Measurements from ENCODE around the gene CCDC136. TPM values are rescaled to one million over a fixed set of nuclear protein-coding genes. Genes with fewer than 3 reads are reported as not detected.
A peak's percentile ranks its signal among the peaks of the same experiment; 100 is the strongest.

CCDC136 gene
- total and polyA plus RNA-seq, 7 donors = 3.9 to 24.5 (median 14.0) TPM

- ATAC-seq (no peak), DNase-seq (peak in 1 of 2 donors; percentile 60)
- WGBS, 3 donors = 94 to 97% (median 95%) methylated on average over 5 of the region's 5 CpGs
- Histone ChIP-seq H3K9me3 (no peaks in the 10 kb centered on the region), H3K27me3 (ENCODE audit: insufficient read depth in 3 of 3, low read length in 2 of 3) (no peaks in the 10 kb centered on the region), H3K4me1 (peaks cover 8% of the 10 kb centered on the region), H3K4me3 (no peak overlapping the region), H3K27ac (no peak overlapping the region), H3K36me3 (ENCODE audit: insufficient read depth in 1 of 2, low read depth in 1 of 2) (no peaks in the 10 kb centered on the region)
- intact Hi-C loops (cut with DNase I) = no loop called here
- TF ChIP-seq, protein P1, sequence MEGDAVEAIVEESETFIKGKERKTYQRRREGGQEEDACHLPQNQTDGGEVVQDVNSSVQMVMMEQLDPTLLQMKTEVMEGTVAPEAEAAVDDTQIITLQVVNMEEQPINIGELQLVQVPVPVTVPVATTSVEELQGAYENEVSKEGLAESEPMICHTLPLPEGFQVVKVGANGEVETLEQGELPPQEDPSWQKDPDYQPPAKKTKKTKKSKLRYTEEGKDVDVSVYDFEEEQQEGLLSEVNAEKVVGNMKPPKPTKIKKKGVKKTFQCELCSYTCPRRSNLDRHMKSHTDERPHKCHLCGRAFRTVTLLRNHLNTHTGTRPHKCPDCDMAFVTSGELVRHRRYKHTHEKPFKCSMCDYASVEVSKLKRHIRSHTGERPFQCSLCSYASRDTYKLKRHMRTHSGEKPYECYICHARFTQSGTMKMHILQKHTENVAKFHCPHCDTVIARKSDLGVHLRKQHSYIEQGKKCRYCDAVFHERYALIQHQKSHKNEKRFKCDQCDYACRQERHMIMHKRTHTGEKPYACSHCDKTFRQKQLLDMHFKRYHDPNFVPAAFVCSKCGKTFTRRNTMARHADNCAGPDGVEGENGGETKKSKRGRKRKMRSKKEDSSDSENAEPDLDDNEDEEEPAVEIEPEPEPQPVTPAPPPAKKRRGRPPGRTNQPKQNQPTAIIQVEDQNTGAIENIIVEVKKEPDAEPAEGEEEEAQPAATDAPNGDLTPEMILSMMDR (IDR thresholded peaks at IDR 0.05) = no peak
Observed at GRCh38 chr7:128871050-128871449, 79.3 kb downstream of the CCDC136 start.

Other genes starting within 250 kb of the CCDC136 start
- 1 to 10 TPM in 2 of 4 donors, under 1 TPM in 2; 0.82 to 3.3 (median 1.7) TPM for gene GARIN1A, start 119.7 kb upstream of the CCDC136 start, total RNA-seq
- under 1 TPM; 0.27 to 0.62 (median 0.42) TPM for gene GARIN1A, start 119.7 kb upstream of the CCDC136 start, polyA plus RNA-seq
- 100 to 1,000 TPM in 1 of 4 donors, 10 to 100 TPM in 3; 52.0 to 236 (median 80.9) TPM for gene CALU, start 52.6 kb upstream of the CCDC136 start, total RNA-seq
- gene CALU, start 52.6 kb upstream of the CCDC136 start, polyA plus RNA-seq = 100 to 1,000 TPM in 2 of 3 donors, 10 to 100 TPM in 1; 84.6 to 215 (median 141) TPM
- not detected for gene OPN1SW, start 16.2 kb upstream of the CCDC136 start, total RNA-seq
- under 1 TPM in 1 of 3 donors, not detected in 2; 0.10 TPM for gene OPN1SW, start 16.2 kb upstream of the CCDC136 start, polyA plus RNA-seq
- 1,000 to 10,000 TPM; 2,884 to 6,311 (median 4,401) TPM for gene FLNC, start 38.4 kb downstream of the CCDC136 start, total RNA-seq
- 1,000 to 10,000 TPM; 1,080 to 4,011 (median 1,658) TPM for gene FLNC, start 38.4 kb downstream of the CCDC136 start, polyA plus RNA-seq
- 100 to 1,000 TPM; 103 to 210 (median 131) TPM for gene ATP6V1F, start 70.9 kb downstream of the CCDC136 start, total RNA-seq
- gene ATP6V1F, start 70.9 kb downstream of the CCDC136 start, polyA plus RNA-seq = 100 to 1,000 TPM; 141 to 156 (median 143) TPM
- under 1 TPM; 0.08 to 0.34 (median 0.23) TPM for gene KCP, start 118.7 kb downstream of the CCDC136 start, total RNA-seq
- gene KCP, start 118.7 kb downstream of the CCDC136 start, polyA plus RNA-seq = under 1 TPM; 0.03 to 0.16 (median 0.12) TPM
- gene IRF5, start 146.0 kb downstream of the CCDC136 start, total RNA-seq = 1 to 10 TPM; 1.2 to 1.6 (median 1.3) TPM
- gene IRF5, start 146.0 kb downstream of the CCDC136 start, polyA plus RNA-seq = under 1 TPM; 0.44 to 0.80 (median 0.78) TPM

Measured in psoas muscle (tissue), 8 donors.